B cell (primary cell): ENCODE data around the gene MGAT4C. TPM values are rescaled to one million over a fixed set of nuclear protein-coding genes. Genes with fewer than 3 reads are reported as not detected.

Experiments
- ATAC-seq: fragments of 200-7000 bp; cut with Tn5 transposase; one replicate; pipeline ENCODE4 v1.10.0; 2021; ENCODE audit warnings: low read depth, mild to moderate bottlenecking, moderate number of reproducible peaks, moderate library complexity
- CTCF ChIA-PET: fragments of 350-600 bp; sonication (Branson Sonifier 250); formaldehyde crosslinking; loops from one replicate; lab custom pipeline; 2021; ENCODE audit warnings: antibody characterized with exemption, inconsistent platforms; lab: Charles Lee
- POLR2A ChIA-PET: fragments of 350-600 bp; sonication (Branson Sonifier 250); formaldehyde crosslinking; loops from one replicate; lab custom pipeline; 2021; ENCODE audit warnings: antibody characterized with exemption; lab: Charles Lee
- DNase-seq: peaks from one replicate; pipeline ENCODE4 v3.0.0; 2013
- H2AFZ ChIP-seq: 2 replicates; pipeline ENCODE4 v1.6.1; 2012; ENCODE audit warnings: mild to moderate bottlenecking, low read depth, low read length; ENCODE audit not compliant: insufficient read depth, poor library complexity, severe bottlenecking
- H3K27ac ChIP-seq, 2 donors: 1 replicate in 1 of 2; 2 replicates in 1 of 2; pipeline ENCODE4 v1.5.1; 2012 to 2013; ENCODE audit warnings: low read length in 2 of 2, mild to moderate bottlenecking in 2 of 2, moderate library complexity in 1 of 2
- H3K27me3 ChIP-seq, 4 experiments: fragments of 200-600 bp in 1 of 4; sonication (generic) in 1 of 4; replicated peaks in 1 of 4; 1 replicate in 2 of 4; 2 replicates in 2 of 4; pipeline versions ENCODE4 v1.6.1 to v1.7.0; 2013 to 2016; ENCODE audit warnings: low read length in 3 of 4, mild to moderate bottlenecking in 2 of 4, mixed read lengths in 1 of 4, moderate library complexity in 1 of 4; ENCODE audit not compliant: insufficient read depth in 4 of 4, control insufficient read depth in 3 of 4; ENCODE audit errors: control extremely low read depth in 1 of 4
- H3K36me3 ChIP-seq, 2 experiments: replicated peaks in 1 of 2; 1 replicate in 1 of 2; 2 replicates in 1 of 2; pipeline versions ENCODE4 v1.6.1 to v1.7.1; 2013; ENCODE audit warnings: low read length in 1 of 2; ENCODE audit not compliant: insufficient read depth in 2 of 2, control insufficient read depth in 1 of 2; ENCODE audit errors: control extremely low read depth in 1 of 2, extremely low read depth in 1 of 2
- H3K4me1 ChIP-seq, 2 donors: fragments of 200-600 bp in 1 of 2; sonication (generic) in 1 of 2; 1 replicate in 1 of 2; 2 replicates in 1 of 2; pipeline versions ENCODE4 v1.5.1 to v1.6.1; 2013 to 2017; ENCODE audit warnings: low read length in 2 of 2; ENCODE audit not compliant: control insufficient read depth in 2 of 2, insufficient read depth in 2 of 2
- H3K4me2 ChIP-seq: replicated peaks from 2 replicates; pipeline ENCODE3; 2012; ENCODE audit warnings: mild to moderate bottlenecking, low read depth, low read length; ENCODE audit not compliant: poor library complexity, severe bottlenecking
- H3K4me3 ChIP-seq, 5 experiments: fragments of 200-600 bp in 1 of 5; sonication (generic) in 1 of 5; 1 replicate in 3 of 5; 2 replicates in 2 of 5; pipeline versions ENCODE4 v1.5.1 to v1.7.0; 2011 to 2016; ENCODE audit warnings: low read length in 4 of 5, mild to moderate bottlenecking in 4 of 5, low read depth in 2 of 5, control low read depth in 1 of 5, moderate library complexity in 1 of 5; ENCODE audit not compliant: insufficient read depth in 1 of 5; ENCODE audit errors: control extremely low read depth in 1 of 5, extremely low read depth in 1 of 5
- H3K79me2 ChIP-seq: fragments of 200-600 bp; sonication (generic); one replicate; pipeline ENCODE4 v1.6.0; 2016; ENCODE audit warnings: low read length; ENCODE audit not compliant: control insufficient read depth, insufficient read depth
- H3K9ac ChIP-seq: fragments of 200-600 bp; sonication (generic); 2 replicates; pipeline ENCODE4 v1.6.1; 2017; ENCODE audit warnings: mild to moderate bottlenecking, low read length, moderate library complexity
- H3K9me3 ChIP-seq, 3 donors: one replicate each; pipeline versions ENCODE4 v1.6.1 to v1.7.1; 2013; ENCODE audit warnings: low read length in 2 of 3; ENCODE audit not compliant: control insufficient read depth in 2 of 3, insufficient read depth in 1 of 3; ENCODE audit errors: control extremely low read depth in 1 of 3
- H4K20me1 ChIP-seq: 2 replicates; pipeline ENCODE4 v1.6.0; 2012; ENCODE audit warnings: mild to moderate bottlenecking, low read length; ENCODE audit not compliant: insufficient read depth, control insufficient read depth, poor library complexity, severe bottlenecking
- H3K27ac Mint-ChIP-seq: one replicate; pipeline ENCODE4 v1.8.0; 2021; ENCODE audit warnings: mixed read lengths
- H3K27me3 Mint-ChIP-seq: one replicate; pipeline ENCODE4 v1.8.0; 2021; ENCODE audit warnings: mixed read lengths
- H3K4me1 Mint-ChIP-seq: one replicate; pipeline ENCODE4 v1.8.0; 2021; ENCODE audit warnings: mixed read lengths
- H3K4me3 Mint-ChIP-seq: one replicate; pipeline ENCODE4 v1.8.0; 2021; ENCODE audit warnings: mixed read lengths
- H3K9me3 Mint-ChIP-seq: one replicate; pipeline ENCODE4 v1.8.0; 2022; ENCODE audit warnings: mixed read lengths; ENCODE audit not compliant: insufficient read depth
- EZH2 ChIP-seq: IDR thresholded peaks from 2 replicates; pipeline ENCODE4 v1.6.1; 2012; ENCODE audit warnings: borderline replicate concordance, low read depth, mild to moderate bottlenecking, moderate library complexity, low read length; ENCODE audit not compliant: insufficient read depth, poor library complexity, severe bottlenecking
- WGBS: methylation state at CpG from one replicate; pipeline ENCODE4 v1.1.5; 2013; ENCODE audit warnings: missing lambda C conversion rate; ENCODE audit not compliant: insufficient coverage; 5-methylcytosine and 5-hydroxymethylcytosine counted together
- intact Hi-C: fragments of 100-400 bp; cut with micrococcal nuclease; formaldehyde crosslinking; loops from one replicate; pipeline ENCODE4 v1.10.0; 2022
- polyA plus RNA-seq: library from polyadenylated mRNA; depleted of rRNA; stranded (reverse); fragments of >200 nt; gene quantifications from 2 replicates; pipeline ENCODE4 v1.2.3, GENCODE V29; 2012
- total RNA-seq, 2 donors: library from RNA; stranded (reverse); fragments of 120-200 nt in 1 of 2; gene quantifications; 1 replicate in 1 of 2; 2 replicates in 1 of 2; pipeline versions ENCODE4 v1.2.3 to v1.2.4, GENCODE V29; 2013 to 2022
- TF ChIP-seq, protein P1 (sequence below): fragments of 200-600 bp; IDR thresholded peaks from one replicate; pipeline ENCODE4 v1.8.0; 2022; ENCODE audit warnings: antibody characterized with exemption, mild to moderate bottlenecking

Gene MGAT4C
- total and polyA plus RNA-seq, 2 donors (not counting 1 experiment from before 2014, with no cell fraction given), result not detected

DNA sequence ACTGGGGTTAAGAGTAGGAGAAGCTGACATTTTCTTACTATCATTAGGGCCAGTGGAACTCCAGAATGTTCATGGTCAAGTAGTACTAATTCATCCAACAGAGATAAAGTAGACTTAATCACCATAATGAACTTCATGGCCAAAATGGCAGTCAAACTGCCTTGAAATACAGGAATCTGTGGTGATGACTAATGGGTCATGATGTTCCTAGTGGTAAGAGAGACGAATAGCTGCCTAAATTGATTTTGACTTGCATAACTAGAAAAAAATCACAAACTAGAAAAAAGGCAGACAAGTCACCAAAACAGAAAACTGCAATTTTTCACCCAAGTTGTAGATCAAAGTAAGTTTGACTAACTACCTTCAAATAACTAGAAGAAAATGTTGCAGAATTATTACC lies 138.5 kb downstream of the MGAT4C start:
- intact Hi-C loops, result no loop called here
- Histone ChIP-seq H4K20me1 (no peaks in the 10 kb centered on the region), H2AFZ (no peak overlapping the region), H3K27me3 (no peaks in the 10 kb centered on the region), H3K4me3 (no peak overlapping the region), H3K27ac (no peak overlapping the region), H3K4me2 (no peak overlapping the region), H3K4me1 (no peaks in the 10 kb centered on the region), H3K36me3 (no peaks in the 10 kb centered on the region), H3K9me3 (no peaks in the 10 kb centered on the region), H3K9ac (no peak overlapping the region), H3K79me2 (no peaks in the 10 kb centered on the region)
- ChIA-PET CTCF (no interaction called here), POLR2A (no interaction called here)
- no peak overlapping the region for H3K27ac Mint-ChIP-seq
- no peak for ATAC-seq
- no peaks in the 10 kb centered on the region for H3K9me3 Mint-ChIP-seq
- no peak for DNase-seq
- TF ChIP-seq EZH2, result no peak
- TF ChIP-seq, protein P1, sequence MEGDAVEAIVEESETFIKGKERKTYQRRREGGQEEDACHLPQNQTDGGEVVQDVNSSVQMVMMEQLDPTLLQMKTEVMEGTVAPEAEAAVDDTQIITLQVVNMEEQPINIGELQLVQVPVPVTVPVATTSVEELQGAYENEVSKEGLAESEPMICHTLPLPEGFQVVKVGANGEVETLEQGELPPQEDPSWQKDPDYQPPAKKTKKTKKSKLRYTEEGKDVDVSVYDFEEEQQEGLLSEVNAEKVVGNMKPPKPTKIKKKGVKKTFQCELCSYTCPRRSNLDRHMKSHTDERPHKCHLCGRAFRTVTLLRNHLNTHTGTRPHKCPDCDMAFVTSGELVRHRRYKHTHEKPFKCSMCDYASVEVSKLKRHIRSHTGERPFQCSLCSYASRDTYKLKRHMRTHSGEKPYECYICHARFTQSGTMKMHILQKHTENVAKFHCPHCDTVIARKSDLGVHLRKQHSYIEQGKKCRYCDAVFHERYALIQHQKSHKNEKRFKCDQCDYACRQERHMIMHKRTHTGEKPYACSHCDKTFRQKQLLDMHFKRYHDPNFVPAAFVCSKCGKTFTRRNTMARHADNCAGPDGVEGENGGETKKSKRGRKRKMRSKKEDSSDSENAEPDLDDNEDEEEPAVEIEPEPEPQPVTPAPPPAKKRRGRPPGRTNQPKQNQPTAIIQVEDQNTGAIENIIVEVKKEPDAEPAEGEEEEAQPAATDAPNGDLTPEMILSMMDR, result no peak
- H3K4me3 Mint-ChIP-seq, result no peak overlapping the region
- no CpG with 5 or more reads among the region's 1 CpG for WGBS
- no peaks in the 10 kb centered on the region for H3K4me1 Mint-ChIP-seq
- no peaks in the 10 kb centered on the region for H3K27me3 Mint-ChIP-seq

DNA sequence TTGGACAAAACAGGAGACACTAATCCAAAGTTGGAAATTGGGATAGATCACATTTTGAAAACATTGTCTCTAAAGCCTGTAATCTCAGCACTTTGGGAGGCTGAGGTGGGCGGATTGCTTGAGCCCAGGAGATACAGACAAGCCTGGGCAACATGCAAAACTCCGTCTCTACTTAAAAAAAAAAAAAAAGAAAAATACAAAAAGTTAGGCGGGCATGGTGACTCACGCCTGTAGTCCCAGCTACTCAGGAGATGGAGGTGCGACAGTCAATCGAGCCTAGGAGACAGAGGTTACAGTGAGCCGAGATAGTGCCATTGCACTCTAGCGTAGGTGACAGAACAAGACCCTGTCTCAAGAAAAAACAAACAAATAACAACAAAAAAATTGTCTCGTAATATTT lies 152.1 kb downstream of the MGAT4C start:
- POLR2A ChIA-PET, result no interaction called here
- no peaks in the 10 kb centered on the region for H3K27me3 Mint-ChIP-seq
- WGBS, result 93% methylated on average over 4 of the region's 9 CpGs
- intact Hi-C loops, result no loop called here
- CTCF ChIA-PET, result no interaction called here
- TF ChIP-seq, protein P1, result no peak
- no peak for TF ChIP-seq EZH2
- H3K4me2 ChIP-seq, result no peak overlapping the region
- H2AFZ ChIP-seq, result no peak overlapping the region
- H3K36me3 ChIP-seq, result no peaks in the 10 kb centered on the region
- H3K4me3 Mint-ChIP-seq, result no peak overlapping the region
- DNase-seq (no peak), ATAC-seq (no peak)
- no peaks in the 10 kb centered on the region for H3K9me3 ChIP-seq
- no peak overlapping the region for H3K4me3 ChIP-seq
- no peak overlapping the region for H3K27ac ChIP-seq
- H3K79me2 ChIP-seq, result no peaks in the 10 kb centered on the region
- no peaks in the 10 kb centered on the region for H4K20me1 ChIP-seq
- H3K27ac Mint-ChIP-seq, result no peak overlapping the region
- no peaks in the 10 kb centered on the region for H3K4me1 ChIP-seq
- H3K4me1 Mint-ChIP-seq, result no peaks in the 10 kb centered on the region
- no peak overlapping the region for H3K9ac ChIP-seq
- H3K9me3 Mint-ChIP-seq, result no peaks in the 10 kb centered on the region
- H3K27me3 ChIP-seq, result no peaks in the 10 kb centered on the region
